ENCODE data around the gene ADORA1.

DNA sequence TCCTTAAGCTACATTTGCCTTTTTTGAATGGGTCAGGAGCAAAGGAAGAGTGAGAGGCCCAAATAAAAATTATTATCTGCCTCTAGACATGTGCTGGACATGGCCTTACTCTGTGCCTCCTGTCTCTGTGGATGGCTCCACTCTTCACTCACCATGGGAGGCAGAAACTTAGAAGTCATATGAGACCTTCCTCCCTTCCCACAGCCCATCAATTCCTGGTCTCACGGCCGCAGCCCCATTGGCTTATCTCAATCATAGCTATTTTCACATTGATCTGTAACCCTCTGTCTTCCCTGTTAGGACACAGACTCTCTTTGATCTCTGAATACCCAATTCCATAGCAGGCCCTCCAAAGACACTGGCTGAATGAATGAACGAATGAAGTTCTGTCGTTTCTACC, 14.2 kb upstream of the ADORA1 start:
- TF ChIP-seq CTCF (IDR thresholded peaks at IDR 0.05; ENCODE audit: low read depth, low read length, missing input control) = no peak
- no peak for TF ChIP-seq EGR1 (IDR thresholded peaks at IDR 0.05; ENCODE audit: low read depth in 2 of 2)
- TF ChIP-seq SP1 (IDR thresholded peaks at IDR 0.05) = no peak
- TF ChIP-seq RAD21 (IDR thresholded peaks at IDR 0.05) = no peak
- TF ChIP-seq RXRA (IDR thresholded peaks at IDR 0.05) = no peak
- TF ChIP-seq, protein P1, sequence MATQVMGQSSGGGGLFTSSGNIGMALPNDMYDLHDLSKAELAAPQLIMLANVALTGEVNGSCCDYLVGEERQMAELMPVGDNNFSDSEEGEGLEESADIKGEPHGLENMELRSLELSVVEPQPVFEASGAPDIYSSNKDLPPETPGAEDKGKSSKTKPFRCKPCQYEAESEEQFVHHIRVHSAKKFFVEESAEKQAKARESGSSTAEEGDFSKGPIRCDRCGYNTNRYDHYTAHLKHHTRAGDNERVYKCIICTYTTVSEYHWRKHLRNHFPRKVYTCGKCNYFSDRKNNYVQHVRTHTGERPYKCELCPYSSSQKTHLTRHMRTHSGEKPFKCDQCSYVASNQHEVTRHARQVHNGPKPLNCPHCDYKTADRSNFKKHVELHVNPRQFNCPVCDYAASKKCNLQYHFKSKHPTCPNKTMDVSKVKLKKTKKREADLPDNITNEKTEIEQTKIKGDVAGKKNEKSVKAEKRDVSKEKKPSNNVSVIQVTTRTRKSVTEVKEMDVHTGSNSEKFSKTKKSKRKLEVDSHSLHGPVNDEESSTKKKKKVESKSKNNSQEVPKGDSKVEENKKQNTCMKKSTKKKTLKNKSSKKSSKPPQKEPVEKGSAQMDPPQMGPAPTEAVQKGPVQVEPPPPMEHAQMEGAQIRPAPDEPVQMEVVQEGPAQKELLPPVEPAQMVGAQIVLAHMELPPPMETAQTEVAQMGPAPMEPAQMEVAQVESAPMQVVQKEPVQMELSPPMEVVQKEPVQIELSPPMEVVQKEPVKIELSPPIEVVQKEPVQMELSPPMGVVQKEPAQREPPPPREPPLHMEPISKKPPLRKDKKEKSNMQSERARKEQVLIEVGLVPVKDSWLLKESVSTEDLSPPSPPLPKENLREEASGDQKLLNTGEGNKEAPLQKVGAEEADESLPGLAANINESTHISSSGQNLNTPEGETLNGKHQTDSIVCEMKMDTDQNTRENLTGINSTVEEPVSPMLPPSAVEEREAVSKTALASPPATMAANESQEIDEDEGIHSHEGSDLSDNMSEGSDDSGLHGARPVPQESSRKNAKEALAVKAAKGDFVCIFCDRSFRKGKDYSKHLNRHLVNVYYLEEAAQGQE (IDR thresholded peaks at IDR 0.05) = no peak
- TF ChIP-seq GABPA (IDR thresholded peaks at IDR 0.05 in 1 of 2, conservative IDR thresholded peaks at IDR 0.05 in 1 of 2) = no peak
- TF ChIP-seq JUND (IDR thresholded peaks at IDR 0.05) = no peak
- TF ChIP-seq ZBTB33 (IDR thresholded peaks at IDR 0.05) = no peak
- no peak for TF ChIP-seq YY1 (IDR thresholded peaks at IDR 0.05)
- TF ChIP-seq TAF1 (conservative IDR thresholded peaks at IDR 0.05) = no peak
